K562 (cell line): ENCODE data around the gene USHBP1. TPM values are rescaled to one million over a fixed set of nuclear protein-coding genes. Genes with fewer than 3 reads are reported as not detected.
A peak's percentile ranks its signal among the peaks of the same experiment; 100 is the strongest.

ENCODE experiments used
- ELF1 ChIP-seq: fragments of 200-800 bp; sonication (Bioruptor generic); IDR thresholded peaks from 2 replicates; pipeline ENCODE4 v1.6.1; 2016; ENCODE audit warnings: missing genetic modification characterization, missing compliant biosample characterization
- ETV5 ChIP-seq: sonication (generic); formaldehyde crosslinking; IDR thresholded peaks from 2 replicates; pipeline ENCODE4 v1.4.0; 2020; ENCODE audit warnings: low read depth, mild to moderate bottlenecking, missing genetic modification reagents
- HNRNPL ChIP-seq: fragments of 200-400 bp; formaldehyde crosslinking; IDR thresholded peaks from 2 replicates; pipeline ENCODE4 v1.6.1; 2017; ENCODE audit warnings: low read depth, mild to moderate bottlenecking, low read length
- HOXB6 ChIP-seq: fragments of 250-450 bp; sonication (Bioruptor Pico); IDR thresholded peaks from 2 replicates; pipeline ENCODE4 v1.5.1; 2022; ENCODE audit warnings: mild to moderate bottlenecking, borderline replicate concordance
- POLR3G ChIP-seq: IDR thresholded peaks from 2 replicates; pipeline ENCODE4 v1.6.1; 2011; ENCODE audit not compliant: insufficient read length, insufficient replicate concordance; ENCODE audit errors: extremely low read depth
- PPARD ChIP-seq: fragments of 250-450 bp; sonication (Bioruptor Pico); IDR thresholded peaks from 2 replicates; pipeline ENCODE4 v1.8.0; 2022; ENCODE audit warnings: inconsistent platforms, mild to moderate bottlenecking, moderate library complexity
- RCOR1 ChIP-seq, 2 experiments: IDR thresholded peaks; 2 replicates each; pipeline ENCODE4 v1.6.1; 2012; ENCODE audit warnings: low read depth in 2 of 2, low read length in 2 of 2, borderline replicate concordance in 1 of 2, improper control_type of control experiment in 1 of 2
- RNF2 ChIP-seq: sonication (generic); IDR thresholded peaks from 2 replicates; pipeline ENCODE4 v1.6.1; 2016
- ZNF766 ChIP-seq: fragments of 200-800 bp; sonication (Bioruptor generic); conservative IDR thresholded peaks from 2 replicates; pipeline ENCODE4 v1.6.1; 2016; ENCODE audit warnings: missing genetic modification characterization, missing compliant biosample characterization
- polyA plus RNA-seq, 8 experiments: library from polyadenylated mRNA; depleted of rRNA in 4 of 8; stranded (reverse) in 5 of 8; unstranded in 3 of 8; fragments of >200 nt; fragmentation: Nextera tagmentation in 2 of 8; fragmentation: Illumina TruSeq in 1 of 8; extraction: Ambion mirVana in 2 of 8; extraction: Trizol in 1 of 8; gene quantifications; 2 replicates each; pipeline versions ENCODE4 v1.2.1 to v1.2.3, GENCODE V29; 2011 to 2014; ENCODE audit warnings: inconsistent platforms in 1 of 8, missing spikeins in 1 of 8
- total RNA-seq, 7 experiments: library from RNA; depleted of rRNA in 6 of 7; stranded (reverse); fragments of >200 nt in 6 of 7; fragmentation: Illumina TruSeq in 2 of 7; extraction: Trizol in 2 of 7; gene quantifications; 2 replicates each; pipeline versions ENCODE4 v1.2.1 to v1.2.3, GENCODE V29; 2011 to 2021; ENCODE audit warnings: low replicate concordance in 1 of 7
- TF ChIP-seq, protein P1 (sequence below): fragments of 450-650 bp; IDR thresholded peaks from 2 replicates; pipeline ENCODE4 v1.6.1; 2016; ENCODE audit warnings: antibody characterized with exemption
- TF ChIP-seq, protein P2 (sequence below): fragments of 450-650 bp; IDR thresholded peaks from 2 replicates; pipeline ENCODE4 v1.7.1; 2018; ENCODE audit warnings: mild to moderate bottlenecking, low read depth; ENCODE audit not compliant: partially characterized antibody
- TF ChIP-seq, protein P3 (sequence below), 3 experiments: fragments of 200-800 bp in 1 of 3; fragments of 250-450 bp in 1 of 3; fragments of 450-650 bp in 1 of 3; sonication (Bioruptor Pico) in 1 of 3; sonication (Bioruptor generic) in 1 of 3; formaldehyde crosslinking in 1 of 3; IDR thresholded peaks; 2 replicates each; pipeline versions ENCODE4 v1.6.1 to v1.8.0; 2016 to 2022; ENCODE audit warnings: mild to moderate bottlenecking in 2 of 3, missing genetic modification characterization in 2 of 3, missing compliant biosample characterization in 1 of 3, moderate library complexity in 1 of 3
- TF ChIP-seq, protein P4 (sequence below): fragments of 250-450 bp; sonication (Bioruptor Pico); IDR thresholded peaks from 2 replicates; pipeline ENCODE4 v1.5.0; 2022; ENCODE audit warnings: mild to moderate bottlenecking
- TF ChIP-seq, protein P5 (sequence below): fragments of 250-450 bp; sonication (Bioruptor Pico); IDR thresholded peaks from 2 replicates; pipeline ENCODE4 v1.8.0; 2021; ENCODE audit warnings: moderate library complexity, mild to moderate bottlenecking, inconsistent platforms

Gene USHBP1
- total and polyA plus RNA-seq, 9 of the 15 experiments (the other 6 are each of a cell fraction or from before 2014, with no cell fraction given) = 0.03 to 0.10 (median 0.05) TPM; not detected in 5

DNA sequence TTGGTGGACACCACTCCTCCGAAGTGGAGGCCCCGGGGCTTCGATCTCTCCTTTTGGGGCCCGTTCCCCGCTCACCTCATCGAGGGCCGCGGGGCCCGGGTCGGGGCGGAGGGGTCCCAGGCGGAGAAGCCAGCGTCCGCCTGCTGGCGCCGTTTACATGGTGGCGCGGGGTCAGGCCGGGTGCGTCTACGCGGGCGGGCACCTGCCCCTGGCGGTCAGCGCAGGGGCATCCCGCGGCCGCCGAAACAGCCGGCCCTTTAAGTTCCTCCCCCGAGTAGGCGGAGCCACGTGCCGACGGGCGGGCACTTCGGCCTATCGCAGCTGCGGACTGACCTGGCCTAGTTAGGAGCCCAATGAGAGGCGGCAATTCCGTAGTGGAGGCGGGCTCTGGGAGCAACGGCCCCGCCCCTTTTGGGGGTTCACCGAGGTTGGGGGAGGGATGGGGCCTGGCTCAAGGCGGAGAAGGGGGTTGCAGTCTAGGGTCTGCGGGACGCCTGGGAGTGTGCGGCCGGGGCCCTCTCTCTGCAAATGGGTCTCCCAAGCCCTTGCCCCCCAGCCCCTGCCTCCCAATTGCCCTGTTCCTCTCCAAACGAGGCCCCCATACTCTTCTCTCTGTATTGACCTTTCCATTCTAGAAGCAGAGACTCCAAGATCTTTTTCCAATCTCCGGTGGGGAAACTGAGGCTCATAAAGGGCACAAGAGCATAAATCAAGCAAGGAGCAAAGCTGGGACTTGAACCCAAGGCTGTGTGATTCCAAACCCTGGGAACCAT, 38.8 kb upstream of the USHBP1 start, which contains the start of gene ABHD8 (continued):
- TF ChIP-seq, protein P1, sequence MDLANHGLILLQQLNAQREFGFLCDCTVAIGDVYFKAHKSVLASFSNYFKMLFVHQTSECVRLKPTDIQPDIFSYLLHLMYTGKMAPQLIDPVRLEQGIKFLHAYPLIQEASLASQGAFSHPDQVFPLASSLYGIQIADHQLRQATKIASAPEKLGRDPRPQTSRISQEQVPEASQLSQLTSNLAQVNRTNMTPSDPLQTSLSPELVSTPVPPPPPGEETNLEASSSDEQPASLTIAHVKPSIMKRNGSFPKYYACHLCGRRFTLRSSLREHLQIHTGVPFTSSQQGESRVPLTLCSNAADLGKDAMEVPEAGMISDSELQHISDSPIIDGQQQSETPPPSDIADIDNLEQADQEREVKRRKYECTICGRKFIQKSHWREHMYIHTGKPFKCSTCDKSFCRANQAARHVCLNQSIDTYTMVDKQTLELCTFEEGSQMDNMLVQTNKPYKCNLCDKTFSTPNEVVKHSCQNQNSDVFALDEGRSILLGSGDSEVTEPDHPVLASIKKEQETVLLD = no peak
- no peak for TF ChIP-seq ZNF766 (CRISPR knock-in tag)
- TF ChIP-seq RNF2 = no peak
- TF ChIP-seq, protein P2, sequence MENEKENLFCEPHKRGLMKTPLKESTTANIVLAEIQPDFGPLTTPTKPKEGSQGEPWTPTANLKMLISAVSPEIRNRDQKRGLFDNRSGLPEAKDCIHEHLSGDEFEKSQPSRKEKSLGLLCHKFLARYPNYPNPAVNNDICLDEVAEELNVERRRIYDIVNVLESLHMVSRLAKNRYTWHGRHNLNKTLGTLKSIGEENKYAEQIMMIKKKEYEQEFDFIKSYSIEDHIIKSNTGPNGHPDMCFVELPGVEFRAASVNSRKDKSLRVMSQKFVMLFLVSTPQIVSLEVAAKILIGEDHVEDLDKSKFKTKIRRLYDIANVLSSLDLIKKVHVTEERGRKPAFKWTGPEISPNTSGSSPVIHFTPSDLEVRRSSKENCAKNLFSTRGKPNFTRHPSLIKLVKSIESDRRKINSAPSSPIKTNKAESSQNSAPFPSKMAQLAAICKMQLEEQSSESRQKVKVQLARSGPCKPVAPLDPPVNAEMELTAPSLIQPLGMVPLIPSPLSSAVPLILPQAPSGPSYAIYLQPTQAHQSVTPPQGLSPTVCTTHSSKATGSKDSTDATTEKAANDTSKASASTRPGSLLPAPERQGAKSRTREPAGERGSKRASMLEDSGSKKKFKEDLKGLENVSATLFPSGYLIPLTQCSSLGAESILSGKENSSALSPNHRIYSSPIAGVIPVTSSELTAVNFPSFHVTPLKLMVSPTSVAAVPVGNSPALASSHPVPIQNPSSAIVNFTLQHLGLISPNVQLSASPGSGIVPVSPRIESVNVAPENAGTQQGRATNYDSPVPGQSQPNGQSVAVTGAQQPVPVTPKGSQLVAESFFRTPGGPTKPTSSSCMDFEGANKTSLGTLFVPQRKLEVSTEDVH = no peak
- no peak for TF ChIP-seq HOXB6 (CRISPR knock-in tag)
- no peak for TF ChIP-seq ELF1 (tag)
- peak; percentile 90 for TF ChIP-seq HNRNPL
- TF ChIP-seq POLR3G = no peak
- TF ChIP-seq RCOR1 (IDR thresholded peaks at IDR 0.05; ENCODE audit: borderline replicate concordance in 1 of 2, low read depth in 2 of 2, low read length in 2 of 2) = no peak
- TF ChIP-seq PPARD = no peak
- TF ChIP-seq, protein P3, sequence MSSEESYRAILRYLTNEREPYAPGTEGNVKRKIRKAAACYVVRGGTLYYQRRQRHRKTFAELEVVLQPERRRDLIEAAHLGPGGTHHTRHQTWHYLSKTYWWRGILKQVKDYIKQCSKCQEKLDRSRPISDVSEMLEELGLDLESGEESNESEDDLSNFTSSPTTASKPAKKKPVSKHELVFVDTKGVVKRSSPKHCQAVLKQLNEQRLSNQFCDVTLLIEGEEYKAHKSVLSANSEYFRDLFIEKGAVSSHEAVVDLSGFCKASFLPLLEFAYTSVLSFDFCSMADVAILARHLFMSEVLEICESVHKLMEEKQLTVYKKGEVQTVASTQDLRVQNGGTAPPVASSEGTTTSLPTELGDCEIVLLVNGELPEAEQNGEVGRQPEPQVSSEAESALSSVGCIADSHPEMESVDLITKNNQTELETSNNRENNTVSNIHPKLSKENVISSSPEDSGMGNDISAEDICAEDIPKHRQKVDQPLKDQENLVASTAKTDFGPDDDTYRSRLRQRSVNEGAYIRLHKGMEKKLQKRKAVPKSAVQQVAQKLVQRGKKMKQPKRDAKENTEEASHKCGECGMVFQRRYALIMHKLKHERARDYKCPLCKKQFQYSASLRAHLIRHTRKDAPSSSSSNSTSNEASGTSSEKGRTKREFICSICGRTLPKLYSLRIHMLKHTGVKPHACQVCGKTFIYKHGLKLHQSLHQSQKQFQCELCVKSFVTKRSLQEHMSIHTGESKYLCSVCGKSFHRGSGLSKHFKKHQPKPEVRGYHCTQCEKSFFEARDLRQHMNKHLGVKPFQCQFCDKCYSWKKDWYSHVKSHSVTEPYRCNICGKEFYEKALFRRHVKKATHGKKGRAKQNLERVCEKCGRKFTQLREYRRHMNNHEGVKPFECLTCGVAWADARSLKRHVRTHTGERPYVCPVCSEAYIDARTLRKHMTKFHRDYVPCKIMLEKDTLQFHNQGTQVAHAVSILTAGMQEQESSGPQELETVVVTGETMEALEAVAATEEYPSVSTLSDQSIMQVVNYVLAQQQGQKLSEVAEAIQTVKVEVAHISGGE (CRISPR knock-in tag; IDR thresholded peaks at IDR 0.05) = no peak
- TF ChIP-seq, protein P4, sequence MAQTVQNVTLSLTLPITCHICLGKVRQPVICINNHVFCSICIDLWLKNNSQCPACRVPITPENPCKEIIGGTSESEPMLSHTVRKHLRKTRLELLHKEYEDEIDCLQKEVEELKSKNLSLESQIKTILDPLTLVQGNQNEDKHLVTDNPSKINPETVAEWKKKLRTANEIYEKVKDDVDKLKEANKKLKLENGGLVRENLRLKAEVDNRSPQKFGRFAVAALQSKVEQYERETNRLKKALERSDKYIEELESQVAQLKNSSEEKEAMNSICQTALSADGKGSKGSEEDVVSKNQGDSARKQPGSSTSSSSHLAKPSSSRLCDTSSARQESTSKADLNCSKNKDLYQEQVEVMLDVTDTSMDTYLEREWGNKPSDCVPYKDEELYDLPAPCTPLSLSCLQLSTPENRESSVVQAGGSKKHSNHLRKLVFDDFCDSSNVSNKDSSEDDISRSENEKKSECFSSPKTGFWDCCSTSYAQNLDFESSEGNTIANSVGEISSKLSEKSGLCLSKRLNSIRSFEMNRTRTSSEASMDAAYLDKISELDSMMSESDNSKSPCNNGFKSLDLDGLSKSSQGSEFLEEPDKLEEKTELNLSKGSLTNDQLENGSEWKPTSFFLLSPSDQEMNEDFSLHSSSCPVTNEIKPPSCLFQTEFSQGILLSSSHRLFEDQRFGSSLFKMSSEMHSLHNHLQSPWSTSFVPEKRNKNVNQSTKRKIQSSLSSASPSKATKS (CRISPR knock-in tag) = no peak
- TF ChIP-seq ETV5 = no peak
- TF ChIP-seq, protein P5, sequence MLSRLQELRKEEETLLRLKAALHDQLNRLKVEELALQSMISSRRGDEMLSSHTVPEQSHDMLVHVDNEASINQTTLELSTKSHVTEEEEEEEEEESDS (CRISPR knock-in tag) = no peak
